Fibroblast of peridontal ligament (primary cell): ENCODE results near the gene WASL.
"Not testable (repeated sequence)": the region's sequence is repeated elsewhere in the genome, so short reads cannot be mapped to it uniquely, and the experiment has no call there.

Source experiments
- DNase-seq: peaks from one replicate; pipeline ENCODE4 v3.0.0-alpha.2; 2010; ENCODE audit errors: extremely low read depth

WASL gene

GRCh38 chr7:123661765-123662164 is 87.0 kb downstream of the WASL start:
- no peak for DNase-seq

- DNase-seq = no peak
Observed at GRCh38 chr7:123660514-123661354, 88.1 kb downstream of the WASL start.

GRCh38 chr7:123658023-123658422 is 90.8 kb downstream of the WASL start:
- DNase-seq = no peak

GRCh38 chr7:123657304-123657685 is 91.5 kb downstream of the WASL start:
- no peak for DNase-seq

GRCh38 chr7:123656544-123657303 is 92.1 kb downstream of the WASL start:
- no peak for DNase-seq

GRCh38 chr7:123655614-123656013 is 93.2 kb downstream of the WASL start, which contains the start of gene LMOD2:
Gene LMOD2 (plus strand): TSS chr7:123655866. CDS start chr7:123655964, 98 bp downstream.
- no peak for DNase-seq

GRCh38 chr7:123653162-123653561 is 95.6 kb downstream of the WASL start:
- no peak for DNase-seq

GRCh38 chr7:123652406-123652805 is 96.4 kb downstream of the WASL start:
- DNase-seq = no peak

- DNase-seq = no peak
Observed at GRCh38 chr7:123650595-123650994, 98.2 kb downstream of the WASL start.

- no peak for DNase-seq
Observed at GRCh38 chr7:123649964-123650363, 98.8 kb downstream of the WASL start.

- DNase-seq = no peak
Observed at GRCh38 chr7:123647106-123647730, 101.6 kb downstream of the WASL start.

GRCh38 chr7:123645516-123645915 is 103.3 kb downstream of the WASL start:
- no peak for DNase-seq

GRCh38 chr7:123643495-123644441 is 105.0 kb downstream of the WASL start:
- DNase-seq = peak; percentile 76

GRCh38 chr7:123641901-123642300 is 106.9 kb downstream of the WASL start:
- no peak for DNase-seq

GRCh38 chr7:123640583-123640982 is 108.2 kb downstream of the WASL start:
- no peak for DNase-seq

GRCh38 chr7:123639631-123640030 is 109.2 kb downstream of the WASL start:
- DNase-seq = no peak

GRCh38 chr7:123637878-123638277 is 110.9 kb downstream of the WASL start:
- no peak for DNase-seq

- DNase-seq = no peak
Observed at GRCh38 chr7:123637203-123637602, 111.6 kb downstream of the WASL start.

- peak; percentile 65 for DNase-seq
Observed at GRCh38 chr7:123635551-123636359, 113.0 kb downstream of the WASL start.

GRCh38 chr7:123634011-123634573 is 114.7 kb downstream of the WASL start:
- DNase-seq = not testable (repeated sequence)
